DND-41 (cell line): ENCODE results near the gene ATP2B1.

ENCODE experiments used
- EZH2 ChIP-seq: IDR thresholded peaks from 3 replicates; pipeline ENCODE4 v1.6.1; 2012; ENCODE audit warnings: borderline replicate concordance, low read depth, mild to moderate bottlenecking, moderate library complexity, low read length, inconsistent platforms; ENCODE audit not compliant: severe bottlenecking
- TF ChIP-seq, protein P1 (sequence below): IDR thresholded peaks from 2 replicates; pipeline ENCODE4 v1.5.1; 2012; ENCODE audit warnings: borderline replicate concordance, low read length, moderate library complexity, mild to moderate bottlenecking; ENCODE audit not compliant: poor library complexity, severe bottlenecking; ENCODE audit errors: extremely low read depth

DNA sequence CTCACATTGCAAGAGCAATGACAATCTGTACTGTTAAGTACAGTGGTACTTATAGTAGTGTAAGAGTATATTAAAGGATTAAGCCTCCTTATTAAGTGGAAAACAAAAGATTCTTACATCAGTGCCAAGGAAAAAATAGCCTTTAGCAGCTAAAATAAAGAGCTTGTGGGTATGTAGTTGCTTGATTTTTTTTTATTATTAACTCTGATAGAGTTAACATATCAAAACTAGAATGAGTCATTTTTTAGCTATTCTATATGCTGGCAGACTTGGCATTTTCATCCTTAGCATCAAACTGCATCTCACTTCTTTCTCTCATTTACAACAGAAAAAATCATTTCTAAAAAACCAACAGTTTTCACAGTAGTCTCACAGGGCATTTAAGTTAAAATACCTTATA is 86.5 kb downstream of the ATP2B1 start:
- TF ChIP-seq, protein P1, sequence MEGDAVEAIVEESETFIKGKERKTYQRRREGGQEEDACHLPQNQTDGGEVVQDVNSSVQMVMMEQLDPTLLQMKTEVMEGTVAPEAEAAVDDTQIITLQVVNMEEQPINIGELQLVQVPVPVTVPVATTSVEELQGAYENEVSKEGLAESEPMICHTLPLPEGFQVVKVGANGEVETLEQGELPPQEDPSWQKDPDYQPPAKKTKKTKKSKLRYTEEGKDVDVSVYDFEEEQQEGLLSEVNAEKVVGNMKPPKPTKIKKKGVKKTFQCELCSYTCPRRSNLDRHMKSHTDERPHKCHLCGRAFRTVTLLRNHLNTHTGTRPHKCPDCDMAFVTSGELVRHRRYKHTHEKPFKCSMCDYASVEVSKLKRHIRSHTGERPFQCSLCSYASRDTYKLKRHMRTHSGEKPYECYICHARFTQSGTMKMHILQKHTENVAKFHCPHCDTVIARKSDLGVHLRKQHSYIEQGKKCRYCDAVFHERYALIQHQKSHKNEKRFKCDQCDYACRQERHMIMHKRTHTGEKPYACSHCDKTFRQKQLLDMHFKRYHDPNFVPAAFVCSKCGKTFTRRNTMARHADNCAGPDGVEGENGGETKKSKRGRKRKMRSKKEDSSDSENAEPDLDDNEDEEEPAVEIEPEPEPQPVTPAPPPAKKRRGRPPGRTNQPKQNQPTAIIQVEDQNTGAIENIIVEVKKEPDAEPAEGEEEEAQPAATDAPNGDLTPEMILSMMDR, result no peak
- no peak for TF ChIP-seq EZH2
